Neural cell (in vitro differentiated cells): ENCODE results near the gene FTL. TPM values are rescaled to one million over a fixed set of nuclear protein-coding genes. Genes with fewer than 3 reads are reported as not detected.

Experiments
- H2AFZ ChIP-seq: fragments of 200-600, 300-800 bp; sonication (generic), shearing (Covaris generic); 2 replicates; pipeline ENCODE4 v1.6.0; 2014; ENCODE audit warnings: low read depth, mild to moderate bottlenecking, antibody characterized with exemption, low read length, moderate library complexity
- H3F3A ChIP-seq: fragments of 200-600 bp; shearing (Covaris generic); 2 replicates; pipeline ENCODE4 v1.6.1; 2016; ENCODE audit warnings: mild to moderate bottlenecking, moderate library complexity, mixed read lengths, antibody characterized with exemption, low read length; ENCODE audit not compliant: insufficient read depth, poor library complexity, severe bottlenecking
- H3K27ac ChIP-seq: fragments of 200-600, 300-800 bp; sonication (generic), shearing (Covaris generic); 2 replicates; pipeline ENCODE4 v1.5.1; 2014; ENCODE audit warnings: mild to moderate bottlenecking, low read length, moderate library complexity
- H3K27me3 ChIP-seq: fragments of 300-800, 200-600 bp; sonication (generic), shearing (Covaris generic); 2 replicates; pipeline ENCODE4 v1.6.0; 2014; ENCODE audit warnings: mild to moderate bottlenecking, low read depth, low read length, moderate library complexity; ENCODE audit not compliant: insufficient read depth
- H3K36me3 ChIP-seq: fragments of 300-800, 200-600 bp; sonication (generic), shearing (Covaris generic); 2 replicates; pipeline ENCODE4 v1.5.1; 2014; ENCODE audit warnings: mild to moderate bottlenecking, antibody characterized with exemption, low read length, moderate library complexity; ENCODE audit not compliant: insufficient read depth
- H3K4me2 ChIP-seq: fragments of 300-800, 200-600 bp; sonication (generic), shearing (Covaris generic); 2 replicates; pipeline ENCODE4 v1.6.0; 2014; ENCODE audit warnings: mild to moderate bottlenecking, low read length
- H3K4me3 ChIP-seq: fragments of 300-800, 200-600 bp; sonication (generic), shearing (Covaris generic); 2 replicates; pipeline ENCODE4 v1.5.1; 2014; ENCODE audit warnings: mild to moderate bottlenecking, low read length, moderate library complexity
- H3K79me2 ChIP-seq: fragments of 200-600 bp; shearing (Covaris generic); replicated peaks from 2 replicates; pipeline ENCODE4 v1.6.0; 2014; ENCODE audit warnings: mild to moderate bottlenecking, low read length, moderate library complexity; ENCODE audit not compliant: insufficient read depth
- H3K9ac ChIP-seq: fragments of 300-800, 200-600 bp; sonication (generic), shearing (Covaris generic); 2 replicates; pipeline ENCODE4 v1.6.1; 2016; ENCODE audit warnings: mild to moderate bottlenecking, low read length, mixed read lengths
- H3K9me2 ChIP-seq: fragments of 200-600 bp; shearing (Covaris generic); 2 replicates; pipeline ENCODE4 v1.6.1; 2016; ENCODE audit warnings: mild to moderate bottlenecking, low read length, mixed read lengths; ENCODE audit not compliant: insufficient read depth
- H3K9me3 ChIP-seq: fragments of 200-600, 300-800 bp; sonication (generic), shearing (Covaris generic); 2 replicates; pipeline ENCODE4 v1.6.1; 2016; ENCODE audit warnings: mild to moderate bottlenecking, mixed run types, low read length, moderate library complexity, mixed read lengths
- H4K20me1 ChIP-seq: fragments of 200-600 bp; shearing (Covaris generic); 2 replicates; pipeline ENCODE4 v1.6.1; 2016; ENCODE audit warnings: mild to moderate bottlenecking, mixed run types; ENCODE audit not compliant: insufficient read depth
- CTCF ChIP-seq: fragments of 450-650 bp; IDR thresholded peaks from 2 replicates; pipeline ENCODE4 v1.5.1; 2014; ENCODE audit warnings: antibody characterized with exemption, mild to moderate bottlenecking, moderate library complexity; ENCODE audit not compliant: poor library complexity, severe bottlenecking
- EP300 ChIP-seq: fragments of 450-650 bp; conservative IDR thresholded peaks from 2 replicates; pipeline ENCODE4 v1.6.1; 2014; ENCODE audit warnings: antibody characterized with exemption, mild to moderate bottlenecking, moderate library complexity; ENCODE audit not compliant: poor library complexity, severe bottlenecking
- EZH2 ChIP-seq: fragments of 200-600, 300-800 bp; shearing (Covaris generic), sonication (generic); IDR thresholded peaks from 2 replicates; pipeline ENCODE4 v1.6.1; 2014; ENCODE audit warnings: antibody characterized with exemption, low read length, borderline replicate concordance, mild to moderate bottlenecking; ENCODE audit not compliant: insufficient read depth, poor library complexity, severe bottlenecking
- MXI1 ChIP-seq: fragments of 450-650 bp; conservative IDR thresholded peaks from 2 replicates; pipeline ENCODE4 v1.6.1; 2014; ENCODE audit warnings: antibody characterized with exemption, mild to moderate bottlenecking; ENCODE audit not compliant: poor library complexity, severe bottlenecking
- POLR2AphosphoS5 ChIP-seq: IDR thresholded peaks from 2 replicates; pipeline ENCODE4 v1.6.1; 2012
- RAD21 ChIP-seq: fragments of 450-650 bp; conservative IDR thresholded peaks from 2 replicates; pipeline ENCODE4 v1.6.1; 2014; ENCODE audit warnings: antibody characterized with exemption, mild to moderate bottlenecking, moderate library complexity
- REST ChIP-seq: IDR thresholded peaks from 2 replicates; pipeline ENCODE4 v1.6.1; 2012; ENCODE audit warnings: borderline replicate concordance
- SMC3 ChIP-seq: fragments of 450-650 bp; conservative IDR thresholded peaks from 2 replicates; pipeline ENCODE4 v1.6.1; 2014; ENCODE audit warnings: antibody characterized with exemption, mild to moderate bottlenecking, moderate library complexity; ENCODE audit not compliant: poor library complexity
- TAF1 ChIP-seq: IDR thresholded peaks from 2 replicates; pipeline ENCODE4 v1.6.1; 2012; ENCODE audit warnings: low read depth
- polyA minus RNA-seq: library from RNA; depleted of rRNA, polyadenylated mRNA; stranded (reverse); fragments of >200 nt; gene quantifications from 2 replicates; pipeline ENCODE4 v1.2.3, GENCODE V29; 2014
- polyA plus RNA-seq: library from polyadenylated mRNA; depleted of rRNA; stranded (reverse); fragments of >200 nt; gene quantifications from 2 replicates; pipeline ENCODE4 v1.2.3, GENCODE V29; 2014

Gene FTL
- polyA plus RNA-seq = 886 and 909 TPM in 2 replicates
- 487 and 495 TPM in 2 replicates for polyA minus RNA-seq

- peak within 1 kb of the TSS; percentile 3 for H2AFZ ChIP-seq
- no peaks in the 10 kb centered on the region for H3K9me3 ChIP-seq
- no peaks in the 10 kb centered on the region for H4K20me1 ChIP-seq
- peak within 1 kb of the TSS; percentile 80 for H3K4me3 ChIP-seq
- H3K4me2 ChIP-seq = peak within 1 kb of the TSS; percentile 81
- H3K9ac ChIP-seq = peak within 1 kb of the TSS; percentile 89
- H3K36me3 ChIP-seq = no peaks in the 10 kb centered on the region
- no peaks in the 10 kb centered on the region for H3K9me2 ChIP-seq
- no peaks in the 10 kb centered on the region for H3K27me3 ChIP-seq
- H3F3A ChIP-seq = no peaks in the 10 kb centered on the region
- peaks cover 6% of the 10 kb centered on the region for H3K79me2 ChIP-seq
- TF ChIP-seq MXI1 (no peak), SMC3 (peak; percentile 23), EZH2 (no peak), TAF1 (peak; percentile 83), EP300 (no peak), RAD21 (no peak), POLR2AphosphoS5 (peak; percentile 94), REST (peak; percentile 60), CTCF (no peak)
- peak within 1 kb of the TSS; percentile 81 for H3K27ac ChIP-seq
Measured at GRCh38 chr19:48965040-48965805, at the start of gene FTL. Gene FTL, plus strand, starts transcription at chr19:48965309. Its CDS starts 199 bp downstream, at chr19:48965508.

- H3K9ac ChIP-seq = no peak overlapping the region
- no peaks in the 10 kb centered on the region for H3K9me2 ChIP-seq
- TF ChIP-seq MXI1 (no peak), EZH2 (no peak), POLR2AphosphoS5 (no peak), RAD21 (no peak)
- no peaks in the 10 kb centered on the region for H3K27me3 ChIP-seq
- H3K4me3 ChIP-seq = no peak overlapping the region
- no peaks in the 10 kb centered on the region for H3F3A ChIP-seq
- no peaks in the 10 kb centered on the region for H3K79me2 ChIP-seq
- no peaks in the 10 kb centered on the region for H3K9me3 ChIP-seq
- H3K4me2 ChIP-seq = no peak overlapping the region
- no peaks in the 10 kb centered on the region for H4K20me1 ChIP-seq
- H3K27ac ChIP-seq = no peak overlapping the region
- no peak overlapping the region for H2AFZ ChIP-seq
- H3K36me3 ChIP-seq = no peaks in the 10 kb centered on the region
Measured at GRCh38 chr19:48915757-48916156, 49.4 kb upstream of the FTL start.
